K562 (cell line): ENCODE data around the gene PDE6D. TPM values are rescaled to one million over a fixed set of nuclear protein-coding genes. Genes with fewer than 3 reads are reported as not detected.
A peak's percentile ranks its signal among the peaks of the same experiment; 100 is the strongest.

Source experiments
- CEBPG ChIP-seq, 3 experiments: fragments of 200-800 bp in 1 of 3; sonication (Bioruptor generic) in 1 of 3; sonication (generic) in 1 of 3; formaldehyde crosslinking in 1 of 3; IDR thresholded peaks in 2 of 3; conservative IDR thresholded peaks in 1 of 3; 2 replicates each; pipeline versions ENCODE4 v1.6.1 to v1.8.0; 2016 to 2022; ENCODE audit warnings: missing compliant biosample characterization in 2 of 3, missing genetic modification characterization in 2 of 3, mild to moderate bottlenecking in 1 of 3, missing genetic modification reagents in 1 of 3
- CGGBP1 ChIP-seq: fragments of 250-450 bp; sonication (Bioruptor Pico); IDR thresholded peaks from 2 replicates; pipeline ENCODE4 v1.9.0; 2021; ENCODE audit warnings: mild to moderate bottlenecking
- CTCFL ChIP-seq: IDR thresholded peaks from 2 replicates; pipeline ENCODE4 v1.6.1; 2011; ENCODE audit warnings: borderline replicate concordance, low read depth, mild to moderate bottlenecking, moderate library complexity, low read length; ENCODE audit not compliant: insufficient read depth, poor library complexity, severe bottlenecking
- DPF2 ChIP-seq: fragments of 450-650 bp; IDR thresholded peaks from 2 replicates; pipeline ENCODE4 v1.6.1; 2016
- ETV6 ChIP-seq, 3 experiments: fragments of 150-350 bp in 1 of 3; sonication (generic) in 1 of 3; formaldehyde crosslinking in 1 of 3; IDR thresholded peaks; 2 replicates each; pipeline versions ENCODE4 v1.6.1 to v1.8.0; 2014 to 2022; ENCODE audit warnings: borderline replicate concordance in 2 of 3, low read depth in 2 of 3, antibody characterized with exemption in 1 of 3, low read length in 1 of 3, mild to moderate bottlenecking in 1 of 3, missing genetic modification reagents in 1 of 3
- EWSR1 ChIP-seq: fragments of 450-650 bp; IDR thresholded peaks from 2 replicates; pipeline ENCODE4 v1.6.1; 2018; ENCODE audit warnings: borderline replicate concordance, mild to moderate bottlenecking, low read depth, moderate library complexity; ENCODE audit not compliant: partially characterized antibody
- GABPB1 ChIP-seq: sonication (generic); formaldehyde crosslinking; IDR thresholded peaks from 2 replicates; pipeline ENCODE4 v1.8.0; 2022; ENCODE audit warnings: mild to moderate bottlenecking, missing genetic modification reagents
- HOXB6 ChIP-seq: fragments of 250-450 bp; sonication (Bioruptor Pico); IDR thresholded peaks from 2 replicates; pipeline ENCODE4 v1.5.1; 2022; ENCODE audit warnings: mild to moderate bottlenecking, borderline replicate concordance
- KDM5B ChIP-seq: fragments of 200-600 bp; sonication (generic); IDR thresholded peaks from 2 replicates; pipeline ENCODE4 v1.6.1; 2012; ENCODE audit warnings: low read depth, mild to moderate bottlenecking, moderate library complexity, low read length, control low read depth, inconsistent platforms; ENCODE audit not compliant: insufficient replicate concordance
- L3MBTL2 ChIP-seq: fragments of 450-650 bp; IDR thresholded peaks from 2 replicates; pipeline ENCODE4 v1.6.1; 2016; ENCODE audit warnings: mild to moderate bottlenecking, moderate library complexity
- NR2F6 ChIP-seq: fragments of 450-650 bp; formaldehyde crosslinking; IDR thresholded peaks from 2 replicates; pipeline ENCODE4 v1.4.0; 2020; ENCODE audit warnings: mild to moderate bottlenecking
- RFX7 ChIP-seq: fragments of 250-450 bp; sonication (Bioruptor Pico); IDR thresholded peaks from 2 replicates; pipeline ENCODE4 v1.5.1; 2021; ENCODE audit warnings: mild to moderate bottlenecking
- SUPT5H ChIP-seq: fragments of 450-650 bp; IDR thresholded peaks from 2 replicates; pipeline ENCODE4 v1.6.1; 2016
- TAF15 ChIP-seq: fragments of 200-400 bp; formaldehyde crosslinking; IDR thresholded peaks from 2 replicates; pipeline ENCODE4 v1.6.1; 2017; ENCODE audit warnings: mild to moderate bottlenecking, low read depth, low read length, moderate library complexity
- TGIF2 ChIP-seq: sonication (generic); formaldehyde crosslinking; IDR thresholded peaks from 2 replicates; pipeline ENCODE4 v1.8.1; 2022; ENCODE audit warnings: mild to moderate bottlenecking, missing genetic modification reagents, moderate library complexity
- XRCC5 ChIP-seq: fragments of 200-400 bp; formaldehyde crosslinking; IDR thresholded peaks from 2 replicates; pipeline ENCODE4 v1.6.1; 2017; ENCODE audit warnings: low read depth, mild to moderate bottlenecking, low read length
- ZNF766 ChIP-seq: fragments of 200-800 bp; sonication (Bioruptor generic); conservative IDR thresholded peaks from 2 replicates; pipeline ENCODE4 v1.6.1; 2016; ENCODE audit warnings: missing genetic modification characterization, missing compliant biosample characterization
- ZNF780A ChIP-seq: fragments of 250-450 bp; sonication (Bioruptor Pico); IDR thresholded peaks from 2 replicates; pipeline ENCODE4 v1.5.0; 2021; ENCODE audit warnings: mild to moderate bottlenecking
- polyA plus RNA-seq, 8 experiments: library from polyadenylated mRNA; depleted of rRNA in 4 of 8; stranded (reverse) in 5 of 8; unstranded in 3 of 8; fragments of >200 nt; fragmentation: Nextera tagmentation in 2 of 8; fragmentation: Illumina TruSeq in 1 of 8; extraction: Ambion mirVana in 2 of 8; extraction: Trizol in 1 of 8; gene quantifications; 2 replicates each; pipeline versions ENCODE4 v1.2.1 to v1.2.3, GENCODE V29; 2011 to 2014; ENCODE audit warnings: inconsistent platforms in 1 of 8, missing spikeins in 1 of 8
- total RNA-seq, 7 experiments: library from RNA; depleted of rRNA in 6 of 7; stranded (reverse); fragments of >200 nt in 6 of 7; fragmentation: Illumina TruSeq in 2 of 7; extraction: Trizol in 2 of 7; gene quantifications; 2 replicates each; pipeline versions ENCODE4 v1.2.1 to v1.2.3, GENCODE V29; 2011 to 2021; ENCODE audit warnings: low replicate concordance in 1 of 7
- TF ChIP-seq, protein P1 (sequence below): sonication (generic); formaldehyde crosslinking; IDR thresholded peaks from 2 replicates; pipeline ENCODE4 v1.8.0; 2022; ENCODE audit warnings: missing genetic modification reagents, mild to moderate bottlenecking, moderate library complexity, borderline replicate concordance
- TF ChIP-seq, protein P2 (sequence below): sonication (generic); formaldehyde crosslinking; IDR thresholded peaks from 2 replicates; pipeline ENCODE4 v1.8.1; 2023; ENCODE audit warnings: mild to moderate bottlenecking, missing genetic modification reagents, moderate library complexity
- TF ChIP-seq, protein P3 (sequence below), 2 experiments: fragments of 450-650 bp in 1 of 2; sonication (generic) in 1 of 2; formaldehyde crosslinking in 1 of 2; IDR thresholded peaks in 1 of 2; conservative IDR thresholded peaks in 1 of 2; 2 replicates each; pipeline versions ENCODE4 v1.6.1 to v1.8.1; 2016 to 2023; ENCODE audit warnings: mild to moderate bottlenecking in 2 of 2, moderate library complexity in 2 of 2, inconsistent platforms in 1 of 2, missing genetic modification reagents in 1 of 2

PDE6D gene
- total and polyA plus RNA-seq, 9 of the 15 experiments (the other 6 are each of a cell fraction or from before 2014, with no cell fraction given) = 0.65 to 11.6 (median 7.0) TPM

GRCh38 chr2:231687133-231687852, 93.8 kb downstream of the PDE6D start (continued):
- no peak for TF ChIP-seq ZNF780A
- TF ChIP-seq GABPB1 = no peak
- TF ChIP-seq CGGBP1 (CRISPR knock-in tag) = no peak
- TF ChIP-seq ETV6 (IDR thresholded peaks at IDR 0.05; ENCODE audit: borderline replicate concordance in 1 of 2, low read depth in 2 of 2, low read length in 1 of 2) = no peak
- TF ChIP-seq ETV6 (CRISPR knock-in tag; IDR thresholded peaks at IDR 0.05; ENCODE audit: borderline replicate concordance) = no peak
- no peak for TF ChIP-seq TGIF2
- TF ChIP-seq, protein P1, sequence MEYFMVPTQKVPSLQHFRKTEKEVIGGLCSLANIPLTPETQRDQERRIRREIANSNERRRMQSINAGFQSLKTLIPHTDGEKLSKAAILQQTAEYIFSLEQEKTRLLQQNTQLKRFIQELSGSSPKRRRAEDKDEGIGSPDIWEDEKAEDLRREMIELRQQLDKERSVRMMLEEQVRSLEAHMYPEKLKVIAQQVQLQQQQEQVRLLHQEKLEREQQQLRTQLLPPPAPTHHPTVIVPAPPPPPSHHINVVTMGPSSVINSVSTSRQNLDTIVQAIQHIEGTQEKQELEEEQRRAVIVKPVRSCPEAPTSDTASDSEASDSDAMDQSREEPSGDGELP = peak; percentile 71; the same call in 1 of the 2 replicates
- TF ChIP-seq ZNF766 = no peak
- no peak for TF ChIP-seq TAF15
- peak; percentile 90 for TF ChIP-seq L3MBTL2
- TF ChIP-seq KDM5B = no peak
- TF ChIP-seq, protein P2, sequence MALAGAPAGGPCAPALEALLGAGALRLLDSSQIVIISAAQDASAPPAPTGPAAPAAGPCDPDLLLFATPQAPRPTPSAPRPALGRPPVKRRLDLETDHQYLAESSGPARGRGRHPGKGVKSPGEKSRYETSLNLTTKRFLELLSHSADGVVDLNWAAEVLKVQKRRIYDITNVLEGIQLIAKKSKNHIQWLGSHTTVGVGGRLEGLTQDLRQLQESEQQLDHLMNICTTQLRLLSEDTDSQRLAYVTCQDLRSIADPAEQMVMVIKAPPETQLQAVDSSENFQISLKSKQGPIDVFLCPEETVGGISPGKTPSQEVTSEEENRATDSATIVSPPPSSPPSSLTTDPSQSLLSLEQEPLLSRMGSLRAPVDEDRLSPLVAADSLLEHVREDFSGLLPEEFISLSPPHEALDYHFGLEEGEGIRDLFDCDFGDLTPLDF (CRISPR knock-in tag) = no peak
- TF ChIP-seq DPF2 = no peak
- TF ChIP-seq RFX7 (CRISPR knock-in tag) = no peak
- TF ChIP-seq SUPT5H = 0 out of 2 replicates have a peak, but pooled peaks have one; percentile 26
- TF ChIP-seq, protein P3, sequence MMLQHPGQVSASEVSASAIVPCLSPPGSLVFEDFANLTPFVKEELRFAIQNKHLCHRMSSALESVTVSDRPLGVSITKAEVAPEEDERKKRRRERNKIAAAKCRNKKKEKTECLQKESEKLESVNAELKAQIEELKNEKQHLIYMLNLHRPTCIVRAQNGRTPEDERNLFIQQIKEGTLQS (IDR thresholded peaks at IDR 0.05) = no peak
- TF ChIP-seq, protein P3 (CRISPR knock-in tag; conservative IDR thresholded peaks at IDR 0.05) = no peak
- TF ChIP-seq XRCC5 = 0 out of 2 replicates have a peak, but pooled peaks have one; percentile 24
- TF ChIP-seq CEBPG (CRISPR knock-in tag; IDR thresholded peaks at IDR 0.05) = no peak
- TF ChIP-seq CEBPG (tag; conservative IDR thresholded peaks at IDR 0.05 in 1 of 2, IDR thresholded peaks at IDR 0.05 in 1 of 2) = no peak
- TF ChIP-seq HOXB6 = no peak
- TF ChIP-seq CTCFL = peak; percentile 90
- TF ChIP-seq EWSR1 = no peak
- no peak for TF ChIP-seq NR2F6
